GM13977 (cell line): Measurements from ENCODE around the gene KRT33B.
"Not testable (repeated sequence)": the region's sequence is repeated elsewhere in the genome, so short reads cannot be mapped to it uniquely, and the experiment has no call there.

Experiments used
- DNase-seq: peaks from one replicate; pipeline ENCODE4 v3.0.0; 2012; ENCODE audit warnings: low spot score
- in situ Hi-C: fragments of 300-500 bp; cut with MboI; formaldehyde crosslinking; loops from one replicate; pipeline ENCODE4 v1.12.0; 2022; ENCODE audit warnings: low sequenced_read_pairs, low pct_unique_long_range_greater_than_20kb, mixed read lengths, inconsistent platforms; ENCODE audit not compliant: unreplicated experiment
- TF ChIP-seq, protein P1 (sequence below): IDR thresholded peaks from 2 replicates; pipeline ENCODE4 v1.5.1; 2012; ENCODE audit warnings: mild to moderate bottlenecking, control low read depth; ENCODE audit not compliant: insufficient read depth; ENCODE audit errors: extremely low read depth, missing control alignments

Gene KRT33B

DNA sequence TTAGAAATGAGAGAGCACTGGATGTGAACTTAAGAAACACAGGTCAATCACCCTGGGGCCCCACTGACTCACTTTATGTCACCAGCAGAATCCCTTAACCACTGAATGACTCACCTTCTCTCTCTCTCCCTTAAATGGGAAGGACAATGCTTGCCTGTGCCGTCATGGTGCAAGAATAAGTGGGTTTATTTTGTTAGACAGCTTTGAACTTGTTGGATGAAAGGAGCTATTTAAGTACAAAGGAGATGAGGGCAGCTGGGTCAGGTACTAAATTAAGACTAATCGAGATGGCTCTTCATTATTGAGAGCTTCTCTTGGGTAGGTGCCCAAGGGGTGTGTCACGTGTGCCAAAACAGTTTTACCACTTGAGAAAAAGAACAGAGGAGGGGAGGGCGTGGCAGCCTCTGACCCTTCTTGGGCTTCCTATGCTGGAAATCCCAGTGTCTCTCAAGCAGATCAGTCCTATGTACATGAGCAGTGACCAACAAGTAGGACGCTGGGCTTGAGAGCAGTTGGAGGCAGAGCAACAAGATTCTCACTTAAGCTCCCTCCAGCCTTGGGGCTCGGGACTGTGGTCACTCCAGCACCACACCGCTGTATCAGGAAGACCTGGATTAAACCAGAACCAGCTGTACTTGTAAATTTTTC lies 34.5 kb upstream of the KRT33B start:
- TF ChIP-seq, protein P1, sequence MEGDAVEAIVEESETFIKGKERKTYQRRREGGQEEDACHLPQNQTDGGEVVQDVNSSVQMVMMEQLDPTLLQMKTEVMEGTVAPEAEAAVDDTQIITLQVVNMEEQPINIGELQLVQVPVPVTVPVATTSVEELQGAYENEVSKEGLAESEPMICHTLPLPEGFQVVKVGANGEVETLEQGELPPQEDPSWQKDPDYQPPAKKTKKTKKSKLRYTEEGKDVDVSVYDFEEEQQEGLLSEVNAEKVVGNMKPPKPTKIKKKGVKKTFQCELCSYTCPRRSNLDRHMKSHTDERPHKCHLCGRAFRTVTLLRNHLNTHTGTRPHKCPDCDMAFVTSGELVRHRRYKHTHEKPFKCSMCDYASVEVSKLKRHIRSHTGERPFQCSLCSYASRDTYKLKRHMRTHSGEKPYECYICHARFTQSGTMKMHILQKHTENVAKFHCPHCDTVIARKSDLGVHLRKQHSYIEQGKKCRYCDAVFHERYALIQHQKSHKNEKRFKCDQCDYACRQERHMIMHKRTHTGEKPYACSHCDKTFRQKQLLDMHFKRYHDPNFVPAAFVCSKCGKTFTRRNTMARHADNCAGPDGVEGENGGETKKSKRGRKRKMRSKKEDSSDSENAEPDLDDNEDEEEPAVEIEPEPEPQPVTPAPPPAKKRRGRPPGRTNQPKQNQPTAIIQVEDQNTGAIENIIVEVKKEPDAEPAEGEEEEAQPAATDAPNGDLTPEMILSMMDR: no peak
- in situ Hi-C loops: no loop called here
- DNase-seq: no peak

DNA sequence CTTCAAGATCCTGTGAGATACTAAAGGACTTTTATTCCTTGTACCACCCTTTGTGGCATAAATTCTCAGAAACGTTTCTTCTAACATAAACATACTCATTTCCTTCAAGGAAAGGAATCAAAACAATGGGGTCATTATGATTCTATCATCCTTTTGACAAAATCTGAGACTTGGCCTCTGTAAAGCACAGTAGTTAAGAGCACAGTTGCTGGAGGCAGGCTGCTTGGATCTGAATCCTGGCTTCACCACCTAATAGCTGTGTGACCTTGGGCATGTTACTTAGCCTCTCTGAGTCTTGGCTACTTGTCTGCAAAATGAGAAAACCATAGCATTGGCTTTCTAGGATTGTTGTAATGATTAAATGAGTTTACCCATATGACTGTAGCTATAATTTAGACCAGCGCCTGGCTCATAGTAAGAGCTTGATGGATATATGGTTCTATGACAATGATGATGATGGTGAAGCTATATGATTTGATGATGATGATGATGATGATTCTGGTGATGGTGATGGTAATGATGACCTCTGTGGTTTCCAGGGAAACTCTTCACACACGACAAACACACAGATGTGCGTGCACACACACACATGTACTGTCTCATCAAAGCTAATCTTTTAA lies 33.9 kb upstream of the KRT33B start:
- TF ChIP-seq, protein P1: no peak
- DNase-seq: no peak
- in situ Hi-C loops: no loop called here

DNA sequence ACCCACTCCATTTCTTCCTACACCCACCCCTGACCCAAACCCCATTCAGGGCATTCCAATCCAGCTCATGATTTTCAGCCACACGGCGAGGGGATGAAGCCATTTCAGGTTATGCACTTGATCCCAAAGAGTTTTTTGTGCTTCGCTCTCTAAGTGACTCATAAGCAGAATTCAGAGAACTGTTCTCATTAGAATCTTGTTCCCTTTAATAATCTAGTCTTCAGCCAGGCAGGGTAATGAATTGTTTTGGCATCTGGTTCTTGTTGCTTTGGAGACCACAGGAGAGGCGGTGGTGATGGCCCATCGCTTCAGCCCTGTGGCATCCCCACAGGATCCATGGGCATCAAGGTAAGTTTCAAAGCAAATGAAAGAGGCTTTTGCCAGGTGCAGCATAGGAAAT lies 32.5 kb upstream of the KRT33B start:
- in situ Hi-C loops: no loop called here
- TF ChIP-seq, protein P1: no peak
- DNase-seq: no peak

DNA sequence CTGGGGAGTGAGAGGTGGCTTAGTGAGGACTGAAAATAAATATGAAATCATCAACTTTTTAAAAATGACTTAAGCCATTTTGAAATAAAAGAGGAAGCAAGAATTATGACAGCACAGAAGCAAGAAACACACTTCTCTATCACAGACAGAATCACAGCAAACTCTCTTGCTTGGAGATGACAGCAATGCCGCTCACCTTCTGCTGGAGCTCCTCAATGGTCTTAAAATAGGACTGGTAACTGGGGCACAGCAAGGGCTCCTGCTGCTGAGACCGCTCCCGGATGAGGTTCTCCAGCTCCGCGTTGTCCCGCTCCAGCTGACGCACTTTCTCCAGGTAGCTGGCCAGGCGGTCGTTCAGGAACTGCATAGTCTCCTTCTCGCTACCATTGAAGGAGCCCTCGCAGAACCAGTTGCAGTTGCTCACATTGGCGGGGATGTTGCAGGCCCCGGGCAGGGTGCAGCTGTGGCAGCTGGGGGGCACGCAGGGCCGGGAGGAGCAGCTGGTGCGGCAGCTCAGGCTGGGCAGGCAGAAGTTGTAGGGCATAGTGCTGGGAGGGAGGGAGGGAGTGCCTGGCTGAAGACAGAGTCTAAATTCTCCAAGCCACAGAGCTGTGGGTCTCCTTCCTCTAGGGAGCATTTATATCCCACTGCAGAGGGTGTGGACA lies 27.5 kb upstream of the KRT33B start, which contains the start of gene KRT31:
Gene KRT31, minus strand, starts transcription at position 613 of the 665 bp plus-strand sequence. Its CDS starts 69 bp downstream, at position 544.
- DNase-seq: no peak
- in situ Hi-C loops: no loop called here

DNA sequence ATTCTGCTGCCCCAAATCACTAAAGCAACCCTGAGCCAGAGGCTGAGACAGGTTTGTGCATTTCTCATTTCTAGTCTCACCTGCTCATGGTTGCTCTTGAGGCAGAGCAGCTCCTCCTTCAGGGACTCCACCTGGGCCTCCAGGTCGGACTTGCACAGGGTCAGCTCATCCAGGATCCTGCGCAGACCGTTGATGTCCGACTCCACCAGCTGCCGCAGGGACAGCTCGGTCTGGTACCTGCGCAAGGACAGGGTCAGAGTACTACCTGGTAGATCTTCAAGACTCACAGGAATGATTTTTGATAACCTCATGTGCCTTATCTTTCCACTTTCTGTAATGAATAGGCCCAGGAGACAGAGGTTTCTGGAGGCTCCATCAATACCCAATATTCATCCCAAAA lies 26.7 kb upstream of the KRT33B start:
- TF ChIP-seq, protein P1: no peak
- in situ Hi-C loops: no loop called here
- DNase-seq: no peak

More for the DNA sequence above, 27.5 kb upstream of the KRT33B start, which contains the start of gene KRT31:
- TF ChIP-seq, protein P1: no peak

DNA sequence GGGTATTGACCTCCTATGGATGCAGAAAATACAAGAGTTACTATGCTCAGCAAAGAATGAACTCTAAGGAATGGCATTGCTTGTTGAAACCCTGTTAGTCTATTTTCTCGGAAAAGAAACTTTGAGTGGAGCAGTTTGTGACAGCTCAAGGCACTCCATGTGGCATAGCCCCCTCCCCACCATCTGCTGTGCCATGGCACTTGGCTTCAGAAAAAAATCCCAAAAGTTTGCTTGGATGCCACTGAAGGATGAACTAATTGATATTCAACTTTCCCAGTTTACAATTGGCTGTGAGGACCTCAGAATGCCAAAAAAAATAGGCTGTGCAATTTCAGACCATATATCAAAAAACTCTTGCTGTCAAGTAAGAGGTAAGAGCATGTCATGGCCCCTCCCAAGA lies 26.0 kb upstream of the KRT33B start:
- DNase-seq: no peak
- in situ Hi-C loops: no loop called here
- TF ChIP-seq, protein P1: no peak

DNA sequence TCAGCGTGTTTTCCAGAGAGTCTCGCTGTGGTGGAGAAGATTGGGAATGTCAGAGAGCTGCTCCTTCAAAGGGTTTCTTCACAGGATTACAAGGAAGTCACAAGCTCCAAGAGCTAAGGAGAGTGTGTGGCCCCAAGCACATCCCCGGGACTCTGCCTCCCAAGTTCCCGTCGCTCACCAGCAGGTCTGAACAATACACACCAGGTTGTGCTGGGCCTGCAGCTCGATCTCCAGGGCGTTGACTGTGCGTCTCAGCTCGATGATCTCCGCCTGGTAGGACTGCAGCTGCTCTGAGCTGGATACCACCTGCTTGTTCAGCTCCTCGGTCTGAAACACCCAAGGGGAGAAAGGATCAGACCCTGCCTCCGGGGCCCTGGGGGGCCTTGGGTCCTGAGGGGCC lies 25.4 kb upstream of the KRT33B start:
- in situ Hi-C loops, DNase-seq: not testable (repeated sequence)
